B cell (primary cell): ENCODE results near the gene FKBP15. TPM values are rescaled to one million over a fixed set of nuclear protein-coding genes. Genes with fewer than 3 reads are reported as not detected.

ENCODE experiments used
- ATAC-seq: fragments of 200-7000 bp; cut with Tn5 transposase; one replicate; pipeline ENCODE4 v1.10.0; 2021; ENCODE audit warnings: low read depth, mild to moderate bottlenecking, moderate number of reproducible peaks, moderate library complexity
- CTCF ChIA-PET: fragments of 350-600 bp; sonication (Branson Sonifier 250); formaldehyde crosslinking; loops from one replicate; lab custom pipeline; 2021; ENCODE audit warnings: antibody characterized with exemption, inconsistent platforms; lab: Charles Lee
- POLR2A ChIA-PET: fragments of 350-600 bp; sonication (Branson Sonifier 250); formaldehyde crosslinking; loops from one replicate; lab custom pipeline; 2021; ENCODE audit warnings: antibody characterized with exemption; lab: Charles Lee
- DNase-seq: peaks from one replicate; pipeline ENCODE4 v3.0.0; 2013
- H2AFZ ChIP-seq: 2 replicates; pipeline ENCODE4 v1.6.1; 2012; ENCODE audit warnings: mild to moderate bottlenecking, low read depth, low read length; ENCODE audit not compliant: insufficient read depth, poor library complexity, severe bottlenecking
- H3K27ac ChIP-seq, 2 donors: 1 replicate in 1 of 2; 2 replicates in 1 of 2; pipeline ENCODE4 v1.5.1; 2012 to 2013; ENCODE audit warnings: low read length in 2 of 2, mild to moderate bottlenecking in 2 of 2, moderate library complexity in 1 of 2
- H3K27me3 ChIP-seq, 4 experiments: fragments of 200-600 bp in 1 of 4; sonication (generic) in 1 of 4; replicated peaks in 1 of 4; 1 replicate in 2 of 4; 2 replicates in 2 of 4; pipeline versions ENCODE4 v1.6.1 to v1.7.0; 2013 to 2016; ENCODE audit warnings: low read length in 3 of 4, mild to moderate bottlenecking in 2 of 4, mixed read lengths in 1 of 4, moderate library complexity in 1 of 4; ENCODE audit not compliant: insufficient read depth in 4 of 4, control insufficient read depth in 3 of 4; ENCODE audit errors: control extremely low read depth in 1 of 4
- H3K36me3 ChIP-seq, 2 experiments: replicated peaks in 1 of 2; 1 replicate in 1 of 2; 2 replicates in 1 of 2; pipeline versions ENCODE4 v1.6.1 to v1.7.1; 2013; ENCODE audit warnings: low read length in 1 of 2; ENCODE audit not compliant: insufficient read depth in 2 of 2, control insufficient read depth in 1 of 2; ENCODE audit errors: control extremely low read depth in 1 of 2, extremely low read depth in 1 of 2
- H3K4me1 ChIP-seq, 2 donors: fragments of 200-600 bp in 1 of 2; sonication (generic) in 1 of 2; 1 replicate in 1 of 2; 2 replicates in 1 of 2; pipeline versions ENCODE4 v1.5.1 to v1.6.1; 2013 to 2017; ENCODE audit warnings: low read length in 2 of 2; ENCODE audit not compliant: control insufficient read depth in 2 of 2, insufficient read depth in 2 of 2
- H3K4me2 ChIP-seq: replicated peaks from 2 replicates; pipeline ENCODE3; 2012; ENCODE audit warnings: mild to moderate bottlenecking, low read depth, low read length; ENCODE audit not compliant: poor library complexity, severe bottlenecking
- H3K4me3 ChIP-seq, 5 experiments: fragments of 200-600 bp in 1 of 5; sonication (generic) in 1 of 5; 1 replicate in 3 of 5; 2 replicates in 2 of 5; pipeline versions ENCODE4 v1.5.1 to v1.7.0; 2011 to 2016; ENCODE audit warnings: low read length in 4 of 5, mild to moderate bottlenecking in 4 of 5, low read depth in 2 of 5, control low read depth in 1 of 5, moderate library complexity in 1 of 5; ENCODE audit not compliant: insufficient read depth in 1 of 5; ENCODE audit errors: control extremely low read depth in 1 of 5, extremely low read depth in 1 of 5
- H3K79me2 ChIP-seq: fragments of 200-600 bp; sonication (generic); one replicate; pipeline ENCODE4 v1.6.0; 2016; ENCODE audit warnings: low read length; ENCODE audit not compliant: control insufficient read depth, insufficient read depth
- H3K9ac ChIP-seq: fragments of 200-600 bp; sonication (generic); 2 replicates; pipeline ENCODE4 v1.6.1; 2017; ENCODE audit warnings: mild to moderate bottlenecking, low read length, moderate library complexity
- H3K9me3 ChIP-seq, 3 donors: one replicate each; pipeline versions ENCODE4 v1.6.1 to v1.7.1; 2013; ENCODE audit warnings: low read length in 2 of 3; ENCODE audit not compliant: control insufficient read depth in 2 of 3, insufficient read depth in 1 of 3; ENCODE audit errors: control extremely low read depth in 1 of 3
- H4K20me1 ChIP-seq: 2 replicates; pipeline ENCODE4 v1.6.0; 2012; ENCODE audit warnings: mild to moderate bottlenecking, low read length; ENCODE audit not compliant: insufficient read depth, control insufficient read depth, poor library complexity, severe bottlenecking
- H3K27ac Mint-ChIP-seq: one replicate; pipeline ENCODE4 v1.8.0; 2021; ENCODE audit warnings: mixed read lengths
- H3K27me3 Mint-ChIP-seq: one replicate; pipeline ENCODE4 v1.8.0; 2021; ENCODE audit warnings: mixed read lengths
- H3K4me1 Mint-ChIP-seq: one replicate; pipeline ENCODE4 v1.8.0; 2021; ENCODE audit warnings: mixed read lengths
- H3K4me3 Mint-ChIP-seq: one replicate; pipeline ENCODE4 v1.8.0; 2021; ENCODE audit warnings: mixed read lengths
- H3K9me3 Mint-ChIP-seq: one replicate; pipeline ENCODE4 v1.8.0; 2022; ENCODE audit warnings: mixed read lengths; ENCODE audit not compliant: insufficient read depth
- EZH2 ChIP-seq: IDR thresholded peaks from 2 replicates; pipeline ENCODE4 v1.6.1; 2012; ENCODE audit warnings: borderline replicate concordance, low read depth, mild to moderate bottlenecking, moderate library complexity, low read length; ENCODE audit not compliant: insufficient read depth, poor library complexity, severe bottlenecking
- WGBS: methylation state at CpG from one replicate; pipeline ENCODE4 v1.1.5; 2013; ENCODE audit warnings: missing lambda C conversion rate; ENCODE audit not compliant: insufficient coverage; 5-methylcytosine and 5-hydroxymethylcytosine counted together
- intact Hi-C: fragments of 100-400 bp; cut with micrococcal nuclease; formaldehyde crosslinking; loops from one replicate; pipeline ENCODE4 v1.10.0; 2022
- polyA plus RNA-seq: library from polyadenylated mRNA; depleted of rRNA; stranded (reverse); fragments of >200 nt; gene quantifications from 2 replicates; pipeline ENCODE4 v1.2.3, GENCODE V29; 2012
- total RNA-seq, 2 donors: library from RNA; stranded (reverse); fragments of 120-200 nt in 1 of 2; gene quantifications; 1 replicate in 1 of 2; 2 replicates in 1 of 2; pipeline versions ENCODE4 v1.2.3 to v1.2.4, GENCODE V29; 2013 to 2022
- TF ChIP-seq, protein P1 (sequence below): fragments of 200-600 bp; IDR thresholded peaks from one replicate; pipeline ENCODE4 v1.8.0; 2022; ENCODE audit warnings: antibody characterized with exemption, mild to moderate bottlenecking

FKBP15 gene
- total and polyA plus RNA-seq, 2 donors (not counting 1 experiment from before 2014, with no cell fraction given): 21.1 to 40.6 TPM

DNA sequence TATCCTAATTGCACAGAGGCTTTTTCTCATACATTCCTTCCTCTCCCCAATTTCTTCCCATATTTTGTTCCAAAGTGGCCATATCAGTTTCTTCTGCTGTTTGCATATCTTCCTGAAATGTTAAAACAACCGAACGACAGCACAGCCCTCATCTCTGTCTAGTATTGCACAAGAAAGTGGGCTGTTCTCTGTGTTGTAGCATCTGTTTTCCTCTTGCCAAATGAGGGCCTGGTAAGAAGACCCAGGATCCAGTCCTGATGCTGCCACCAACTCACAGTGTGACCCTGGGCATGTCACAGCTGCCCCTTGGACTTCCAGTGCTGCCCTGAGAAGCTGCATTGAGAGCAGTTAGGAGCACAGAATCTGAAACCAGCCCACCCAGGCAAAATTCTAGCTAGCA, 66.1 kb downstream of the FKBP15 start:
- no peaks in the 10 kb centered on the region for H3K27me3 Mint-ChIP-seq
- Histone ChIP-seq H2AFZ (no peak overlapping the region), H3K36me3 (peaks cover 0 to 2% of the 10 kb centered on the region in 2 experiments), H3K4me2 (no peak overlapping the region), H3K4me1 (peaks cover 0 to 19% of the 10 kb centered on the region in 2 donors), H3K9ac (no peak overlapping the region), H3K9me3 (no peaks in the 10 kb centered on the region), H4K20me1 (no peaks in the 10 kb centered on the region), H3K27ac (no peak overlapping the region), H3K27me3 (no peaks in the 10 kb centered on the region), H3K79me2 (no peaks in the 10 kb centered on the region), H3K4me3 (no peak overlapping the region)
- TF ChIP-seq, protein P1, sequence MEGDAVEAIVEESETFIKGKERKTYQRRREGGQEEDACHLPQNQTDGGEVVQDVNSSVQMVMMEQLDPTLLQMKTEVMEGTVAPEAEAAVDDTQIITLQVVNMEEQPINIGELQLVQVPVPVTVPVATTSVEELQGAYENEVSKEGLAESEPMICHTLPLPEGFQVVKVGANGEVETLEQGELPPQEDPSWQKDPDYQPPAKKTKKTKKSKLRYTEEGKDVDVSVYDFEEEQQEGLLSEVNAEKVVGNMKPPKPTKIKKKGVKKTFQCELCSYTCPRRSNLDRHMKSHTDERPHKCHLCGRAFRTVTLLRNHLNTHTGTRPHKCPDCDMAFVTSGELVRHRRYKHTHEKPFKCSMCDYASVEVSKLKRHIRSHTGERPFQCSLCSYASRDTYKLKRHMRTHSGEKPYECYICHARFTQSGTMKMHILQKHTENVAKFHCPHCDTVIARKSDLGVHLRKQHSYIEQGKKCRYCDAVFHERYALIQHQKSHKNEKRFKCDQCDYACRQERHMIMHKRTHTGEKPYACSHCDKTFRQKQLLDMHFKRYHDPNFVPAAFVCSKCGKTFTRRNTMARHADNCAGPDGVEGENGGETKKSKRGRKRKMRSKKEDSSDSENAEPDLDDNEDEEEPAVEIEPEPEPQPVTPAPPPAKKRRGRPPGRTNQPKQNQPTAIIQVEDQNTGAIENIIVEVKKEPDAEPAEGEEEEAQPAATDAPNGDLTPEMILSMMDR: no peak
- TF ChIP-seq EZH2: no peak
- peaks cover 18% of the 10 kb centered on the region for H3K4me1 Mint-ChIP-seq
- CTCF ChIA-PET: interaction anchor here (0.8 kb wide), 1 partner anchor 120 kb away, joined by 4 read pairs; no protein-coding TSS in a partner anchor
- H3K4me3 Mint-ChIP-seq: no peak overlapping the region
- intact Hi-C loops: loop anchor here (10.0 kb wide), 1 partner anchor 260 kb away; the partner anchor contains the start of genes C9orf43 and POLE3
- ATAC-seq: no peak
- POLR2A ChIA-PET: no interaction called here
- H3K27ac Mint-ChIP-seq: no peak overlapping the region
- H3K9me3 Mint-ChIP-seq: no peaks in the 10 kb centered on the region
- 44% methylated on average over 2 of the region's 2 CpGs for WGBS
- DNase-seq: no peak

DNA sequence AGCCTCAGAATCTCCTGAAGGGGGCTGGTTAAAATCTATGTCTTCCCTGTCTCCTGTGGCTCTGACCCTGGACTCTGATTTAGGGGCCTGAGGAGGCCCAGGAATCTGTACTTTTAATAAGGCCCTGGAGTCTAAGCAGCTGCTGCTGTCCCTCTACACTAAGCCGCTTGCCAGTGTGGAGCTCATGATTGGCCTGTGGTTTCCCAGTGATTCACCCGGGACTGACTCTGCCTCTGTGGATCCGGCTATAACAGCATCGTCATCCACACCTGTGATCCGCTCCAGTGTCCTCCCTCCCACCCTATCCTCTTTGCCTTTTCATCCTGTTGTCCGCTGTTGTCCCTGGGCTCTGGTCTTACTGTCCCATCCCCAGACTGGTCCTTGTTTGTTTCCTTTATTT, 66.6 kb downstream of the FKBP15 start:
- Histone ChIP-seq H3K27me3 (no peaks in the 10 kb centered on the region), H3K4me1 (peaks cover 0 to 19% of the 10 kb centered on the region in 2 donors), H2AFZ (no peak overlapping the region), H3K9ac (no peak overlapping the region), H3K4me2 (no peak overlapping the region), H3K27ac (no peak overlapping the region), H4K20me1 (no peaks in the 10 kb centered on the region), H3K9me3 (no peaks in the 10 kb centered on the region), H3K4me3 (no peak overlapping the region), H3K36me3 (peaks cover 0 to 2% of the 10 kb centered on the region in 2 experiments), H3K79me2 (no peaks in the 10 kb centered on the region)
- TF ChIP-seq, protein P1: no peak
- no peak for TF ChIP-seq EZH2
- no peak overlapping the region for H3K27ac Mint-ChIP-seq
- DNase-seq (no peak), ATAC-seq (no peak)
- intact Hi-C loops: loop anchor here (10.0 kb wide), 1 partner anchor 260 kb away; the partner anchor contains the start of genes C9orf43 and POLE3
- WGBS: 80% methylated on average over 4 of the region's 6 CpGs
- peaks cover 18% of the 10 kb centered on the region for H3K4me1 Mint-ChIP-seq
- no peaks in the 10 kb centered on the region for H3K27me3 Mint-ChIP-seq
- H3K9me3 Mint-ChIP-seq: no peaks in the 10 kb centered on the region
- CTCF ChIA-PET: interaction anchor here (0.8 kb wide), 1 partner anchor 120 kb away, joined by 4 read pairs; no protein-coding TSS in a partner anchor
- no peak overlapping the region for H3K4me3 Mint-ChIP-seq
- POLR2A ChIA-PET: no interaction called here
